Activated CD8-positive, alpha-beta memory T cell treated with anti-CD3 and anti-CD28 coated beads, Interleukin-2, amount 50 U/mL, for 1 hour (primary cell): ENCODE data around the gene KLHL12.

Experiments
- DNase-seq: peaks from one replicate; pipeline ENCODE4 v3.0.0-alpha.2; 2020; ENCODE audit errors: extremely low read depth

The KLHL12 gene

DNA sequence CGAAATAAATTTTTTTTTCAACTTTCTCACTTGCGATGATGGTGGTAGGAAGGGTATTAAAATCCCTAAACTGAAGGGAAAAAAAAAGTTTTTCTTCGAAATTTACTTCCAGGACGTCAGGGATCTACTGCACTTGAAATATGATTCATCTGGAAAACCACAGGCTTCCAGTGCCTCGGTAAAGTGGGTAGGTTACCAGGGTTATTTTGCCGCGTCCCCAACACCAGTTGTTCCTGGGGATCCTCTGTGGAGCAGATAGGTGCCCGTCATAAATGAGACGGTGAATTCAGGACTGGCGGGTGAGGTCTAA is 38.9 kb downstream of the KLHL12 start:
- no peak for DNase-seq

DNA sequence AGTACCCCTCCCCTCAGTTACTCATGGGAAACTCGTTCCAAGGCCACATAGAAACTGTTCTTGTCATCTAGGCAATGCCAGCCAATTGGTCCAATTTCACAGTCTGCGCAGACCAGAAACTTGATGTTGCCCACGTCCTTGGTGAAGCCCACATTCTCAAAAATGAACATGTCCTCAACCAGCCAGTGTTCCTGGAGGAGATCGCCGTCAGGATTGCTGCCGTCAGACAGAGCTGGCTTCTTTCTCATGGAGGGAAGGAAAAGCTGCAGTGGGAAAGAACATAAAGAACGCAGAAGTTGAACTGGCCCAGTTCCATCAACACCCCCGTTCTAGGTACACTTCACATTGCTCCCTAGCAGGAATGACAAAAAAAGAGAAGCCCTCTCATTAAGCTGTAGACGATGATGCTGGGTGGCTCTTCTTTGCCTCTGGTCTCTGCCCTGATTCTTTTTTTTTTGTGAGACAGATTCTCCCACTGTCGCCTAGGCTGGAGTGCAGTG is 46.0 kb downstream of the KLHL12 start:
- DNase-seq = no peak

DNA sequence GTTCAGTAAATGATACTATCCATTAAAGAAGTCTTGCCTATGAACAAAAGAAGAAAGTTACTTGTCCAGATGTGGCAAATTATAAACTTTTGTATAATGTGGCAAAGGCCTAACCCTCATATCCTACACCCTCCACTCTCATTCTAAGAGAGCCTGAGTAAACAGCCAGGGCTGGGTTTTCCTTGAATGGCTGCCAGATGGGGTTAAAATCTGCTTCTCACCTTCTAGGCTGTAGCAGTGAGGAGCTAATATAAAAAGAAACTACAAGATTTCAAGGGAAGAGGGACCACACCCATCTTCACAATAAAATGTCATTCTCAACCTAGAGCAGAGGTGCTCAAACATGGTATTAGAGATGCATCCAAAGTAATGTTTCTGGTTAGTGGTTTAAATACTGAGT is 47.0 kb downstream of the KLHL12 start:
- DNase-seq = no peak

DNA sequence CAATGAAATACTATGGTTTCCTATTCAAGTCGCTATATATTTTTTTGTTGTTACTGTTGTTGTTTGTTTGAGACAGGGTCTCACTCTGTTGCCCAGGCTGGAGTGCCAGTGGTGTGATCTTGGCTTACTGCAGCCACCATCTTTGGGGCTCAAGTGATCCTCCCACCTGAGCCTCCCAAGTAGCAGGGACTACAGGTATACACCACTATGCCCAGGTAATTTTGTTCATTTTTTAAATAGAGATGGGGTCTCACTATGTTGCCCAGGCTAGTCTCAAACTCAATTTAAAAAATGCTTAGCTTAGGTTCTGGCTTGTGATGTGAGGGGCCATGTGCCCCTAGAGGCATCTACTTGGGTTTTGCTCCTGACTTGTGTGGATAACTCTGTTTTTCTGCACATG is 47.9 kb downstream of the KLHL12 start:
- no peak for DNase-seq

DNA sequence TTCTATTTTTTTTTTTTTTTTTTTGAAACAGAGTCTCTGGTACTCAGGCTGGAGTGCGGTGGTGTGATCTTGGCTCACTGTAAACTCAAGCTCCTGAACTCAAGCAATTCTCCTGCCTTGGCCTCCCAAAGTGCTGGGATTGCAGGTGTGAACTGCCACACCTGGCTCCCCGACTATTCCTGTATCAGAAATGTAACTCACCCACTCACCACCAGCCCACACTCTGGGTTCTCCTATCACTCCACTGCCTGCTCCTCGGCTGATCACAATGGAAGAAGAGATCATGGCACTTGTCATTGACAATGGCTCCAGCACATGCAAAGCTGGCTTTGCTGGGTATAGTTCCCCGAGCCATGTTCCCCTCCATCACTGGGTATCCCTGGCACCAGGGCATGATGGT is 54.0 kb downstream of the KLHL12 start:
- no peak for DNase-seq

DNA sequence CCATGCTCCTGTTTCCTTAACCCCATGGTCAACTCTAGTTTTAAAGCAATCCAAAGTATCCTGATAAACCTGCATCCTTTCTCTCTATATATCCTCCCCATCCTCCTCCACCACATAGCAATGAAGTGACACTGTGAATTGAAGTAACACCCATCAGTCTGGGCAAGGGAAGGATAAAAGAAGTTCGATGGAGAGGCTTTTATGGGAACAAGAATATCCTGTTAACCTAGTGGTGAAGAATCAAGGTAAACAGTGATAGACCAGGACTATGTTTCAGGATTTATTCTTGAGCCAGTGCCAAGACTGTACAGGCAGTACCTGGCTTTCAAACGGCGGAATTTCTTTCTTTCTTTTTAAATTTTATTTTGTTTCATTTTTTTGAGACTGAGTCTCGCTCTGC is 55.7 kb downstream of the KLHL12 start:
- DNase-seq = no peak

DNA sequence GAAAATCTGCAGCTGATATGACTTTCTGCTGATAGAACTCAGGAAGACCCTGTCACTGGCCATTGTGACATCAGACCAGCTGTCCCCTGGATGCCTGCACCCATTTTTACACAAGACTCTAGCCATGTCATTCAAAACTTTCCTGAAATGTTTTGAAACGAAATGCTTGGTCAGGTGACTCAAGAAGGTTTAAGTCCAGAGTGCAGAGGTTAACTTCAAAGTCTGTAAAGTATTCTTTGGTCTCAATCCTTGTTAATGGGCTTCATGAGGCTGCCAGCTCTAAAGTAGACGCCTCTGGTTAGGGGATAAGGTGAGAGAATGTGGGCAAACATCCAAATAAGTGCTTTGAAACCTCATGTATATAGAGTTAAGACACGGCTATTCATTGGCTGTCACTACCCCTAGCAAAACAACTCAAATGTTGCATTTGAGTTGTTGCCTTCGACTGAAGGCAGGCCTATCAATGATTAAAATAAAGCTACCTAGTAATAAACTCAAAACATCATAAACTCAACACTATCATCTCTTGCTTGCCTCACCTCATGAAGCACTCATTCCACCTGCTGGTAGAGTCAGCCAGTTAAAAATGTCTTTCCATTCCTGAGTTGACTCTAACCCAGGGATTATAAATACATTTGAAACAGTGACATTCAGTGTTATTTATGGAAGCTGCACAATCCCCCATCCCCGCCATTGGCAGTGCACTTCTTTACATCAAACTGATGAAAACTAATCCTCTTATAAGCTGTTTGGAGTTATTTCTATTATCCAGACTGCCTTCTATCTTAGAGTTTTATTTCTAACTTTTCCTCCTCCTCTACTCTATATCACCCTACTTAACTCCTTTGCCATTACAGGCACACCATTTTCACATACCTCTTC is 64.1 kb downstream of the KLHL12 start:
- DNase-seq = no peak

DNA sequence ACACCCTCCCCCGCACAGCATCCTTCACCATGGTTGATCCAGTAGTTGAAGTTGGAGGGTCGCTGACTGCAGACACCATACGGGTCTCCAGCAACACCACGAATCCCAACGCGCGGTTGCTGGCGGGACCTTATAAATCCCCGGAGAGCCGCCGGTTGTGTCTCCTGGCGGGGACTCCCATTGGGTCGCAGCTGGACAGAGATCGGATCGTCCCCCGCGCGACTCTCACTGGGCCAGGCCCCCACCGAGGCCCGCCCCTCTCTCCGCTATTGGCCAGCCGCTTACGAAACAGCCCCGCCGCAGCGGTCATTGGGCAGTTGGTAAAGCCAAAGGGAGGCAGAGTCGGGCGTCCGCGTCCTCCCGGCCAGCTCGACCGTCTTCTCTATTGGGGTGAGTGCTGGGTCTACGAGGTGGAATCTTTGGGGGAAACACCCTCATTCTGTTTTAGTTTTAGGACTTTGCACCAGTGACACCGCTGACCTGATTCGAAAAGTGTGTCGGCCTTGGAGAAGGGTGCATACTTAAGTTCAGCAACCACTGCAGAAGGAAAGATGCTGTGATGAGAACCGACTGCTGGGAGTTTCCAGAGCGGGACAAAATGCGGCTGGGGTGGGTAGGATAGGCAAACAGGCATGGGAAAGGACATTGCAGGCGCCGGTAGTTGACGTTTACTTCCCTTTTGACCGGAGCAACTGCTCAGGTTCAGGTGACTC is 65.5 kb downstream of the KLHL12 start:
- no peak for DNase-seq

DNA sequence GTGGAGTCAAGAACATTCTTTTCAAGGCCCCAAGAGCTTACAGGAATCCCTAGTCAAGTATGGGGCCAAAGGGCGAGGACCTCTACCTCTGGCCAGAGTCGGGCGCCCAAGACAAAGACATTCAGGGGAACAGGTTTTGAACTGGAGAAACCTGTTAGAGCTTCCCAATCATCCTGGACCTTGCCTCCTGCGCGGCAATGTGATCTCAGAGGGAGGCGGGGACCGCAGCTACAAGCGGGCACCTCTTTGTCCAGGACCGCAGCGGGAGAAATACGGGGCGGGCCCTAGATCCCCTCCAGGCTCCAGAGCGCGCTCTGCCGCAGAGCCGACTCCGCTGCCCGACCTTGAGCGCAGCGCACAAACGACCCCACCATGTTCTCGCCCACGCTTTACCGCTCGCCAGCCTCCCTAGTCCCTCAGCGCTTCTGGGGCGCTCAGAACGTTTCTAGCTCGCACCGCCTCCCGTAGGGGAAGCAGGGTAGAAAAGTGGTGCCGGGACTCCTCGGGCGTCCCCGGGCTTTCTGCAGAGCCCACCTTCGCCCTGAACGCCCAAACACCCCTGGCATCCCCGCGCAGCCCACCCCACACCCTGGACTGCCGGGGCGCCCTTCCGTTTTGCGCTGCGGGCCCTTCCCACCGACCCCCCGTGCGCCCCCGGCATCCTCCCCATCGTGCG is 66.2 kb downstream of the KLHL12 start:
- DNase-seq = no peak

DNA sequence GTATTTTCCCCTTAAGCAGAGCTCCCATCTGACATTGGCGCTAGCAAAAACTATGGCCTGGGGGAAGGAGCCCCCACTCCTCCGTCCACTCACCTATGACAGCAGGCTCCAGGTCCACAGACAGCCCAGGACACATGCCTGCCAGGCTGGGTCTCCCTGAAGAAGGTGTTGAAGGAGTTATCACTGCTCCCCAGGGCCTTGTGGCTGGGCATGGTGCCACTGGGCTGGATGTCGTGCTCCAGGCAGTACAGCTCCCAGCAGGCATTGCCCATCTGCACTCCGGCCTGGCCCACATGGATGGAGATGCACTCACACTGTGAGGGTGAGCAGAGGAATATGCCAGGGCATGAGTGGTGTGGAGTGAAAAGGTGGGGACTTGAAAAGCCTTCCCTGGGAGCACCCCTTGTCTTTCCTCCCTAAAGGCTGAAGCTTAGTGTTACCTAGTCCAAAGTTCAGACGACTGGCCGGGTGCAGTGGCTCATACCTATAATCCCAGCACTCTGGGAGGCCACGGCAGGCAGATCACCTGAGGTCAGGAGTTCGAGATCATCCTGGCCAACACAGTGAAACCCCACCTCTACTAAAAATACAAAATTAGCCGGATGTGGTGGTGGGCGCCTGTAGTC is 68.1 kb downstream of the KLHL12 start:
- DNase-seq = no peak

DNA sequence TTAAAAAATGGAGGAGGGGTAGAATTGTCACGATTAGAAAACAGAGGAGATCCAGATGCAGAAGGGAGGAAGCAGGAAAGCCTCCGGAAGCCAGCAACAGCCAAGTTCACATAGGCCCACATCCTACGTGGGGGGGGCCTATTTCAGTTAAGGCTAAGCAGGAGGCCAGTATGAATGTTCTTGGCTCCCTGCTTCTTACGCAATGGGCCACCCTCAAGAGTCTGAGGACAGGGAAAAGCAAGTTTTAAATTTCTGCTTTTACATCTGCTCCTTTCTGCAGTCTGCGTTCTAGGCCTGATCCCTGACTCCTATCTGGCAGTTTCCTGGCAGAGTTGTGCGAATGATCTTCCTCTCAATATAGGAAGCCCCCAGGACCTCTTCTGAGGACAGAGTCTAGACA is 68.7 kb downstream of the KLHL12 start:
- no peak for DNase-seq

DNA sequence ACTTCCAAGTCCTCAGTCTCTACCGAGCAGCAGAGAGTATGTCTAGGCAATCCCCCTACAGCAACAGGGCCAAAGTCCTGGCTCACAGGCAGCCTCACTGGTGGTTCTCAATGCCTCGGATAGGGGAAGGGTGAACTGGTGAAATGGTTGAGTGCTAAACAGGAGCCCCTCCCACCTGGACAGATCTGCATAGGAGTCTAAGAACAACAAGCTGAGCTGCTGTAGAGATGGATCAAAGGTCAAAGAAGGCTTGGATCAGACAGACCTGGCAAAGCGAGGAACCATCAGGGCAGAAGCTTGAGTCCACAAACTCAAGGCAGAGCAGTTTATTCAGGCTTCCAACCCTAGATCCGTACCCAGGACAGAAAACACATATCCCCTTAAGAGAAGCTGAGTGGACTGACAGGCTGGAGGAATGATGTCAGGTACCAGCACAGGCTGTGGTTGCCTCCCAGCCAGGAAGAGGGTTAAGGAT is 69.9 kb downstream of the KLHL12 start:
- DNase-seq = no peak

DNA sequence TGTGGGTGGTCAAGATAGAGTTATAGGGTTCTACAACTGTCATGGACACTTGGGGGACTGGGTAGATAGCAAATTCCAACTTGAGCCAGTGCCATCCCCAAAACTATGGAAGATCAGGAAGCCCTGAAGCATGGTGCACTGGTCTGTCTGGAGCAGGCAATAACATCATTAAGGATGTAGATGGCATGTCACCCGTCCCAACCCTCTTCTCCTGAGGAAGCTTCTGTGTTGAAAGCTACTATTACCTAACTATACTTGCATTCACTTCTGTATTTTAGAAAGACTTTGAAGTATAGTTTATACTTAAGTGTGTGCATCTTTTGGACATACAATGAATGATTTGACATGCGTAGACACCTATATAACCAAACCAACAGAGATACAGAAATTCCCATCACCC is 71.0 kb downstream of the KLHL12 start:
- DNase-seq = no peak

DNA sequence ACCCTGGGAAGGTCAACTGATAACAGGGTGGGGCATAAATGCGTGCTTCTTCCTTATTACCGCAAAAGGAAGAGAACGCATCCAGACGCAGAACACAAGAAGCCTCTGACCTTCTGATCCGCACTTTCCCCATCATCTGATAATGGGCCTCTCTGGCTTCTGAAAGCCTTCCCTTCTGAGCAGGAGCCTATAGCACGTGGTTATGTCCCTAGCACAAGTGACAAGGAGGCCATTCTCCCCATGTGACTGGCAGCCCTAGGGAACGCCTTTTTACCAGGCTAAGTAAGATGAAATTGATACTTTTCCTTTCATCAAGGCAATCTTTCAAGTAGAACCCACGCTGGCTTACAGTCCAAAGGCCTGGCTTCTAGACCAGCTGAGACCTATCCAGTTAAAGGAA is 72.2 kb downstream of the KLHL12 start:
- DNase-seq = no peak

DNA sequence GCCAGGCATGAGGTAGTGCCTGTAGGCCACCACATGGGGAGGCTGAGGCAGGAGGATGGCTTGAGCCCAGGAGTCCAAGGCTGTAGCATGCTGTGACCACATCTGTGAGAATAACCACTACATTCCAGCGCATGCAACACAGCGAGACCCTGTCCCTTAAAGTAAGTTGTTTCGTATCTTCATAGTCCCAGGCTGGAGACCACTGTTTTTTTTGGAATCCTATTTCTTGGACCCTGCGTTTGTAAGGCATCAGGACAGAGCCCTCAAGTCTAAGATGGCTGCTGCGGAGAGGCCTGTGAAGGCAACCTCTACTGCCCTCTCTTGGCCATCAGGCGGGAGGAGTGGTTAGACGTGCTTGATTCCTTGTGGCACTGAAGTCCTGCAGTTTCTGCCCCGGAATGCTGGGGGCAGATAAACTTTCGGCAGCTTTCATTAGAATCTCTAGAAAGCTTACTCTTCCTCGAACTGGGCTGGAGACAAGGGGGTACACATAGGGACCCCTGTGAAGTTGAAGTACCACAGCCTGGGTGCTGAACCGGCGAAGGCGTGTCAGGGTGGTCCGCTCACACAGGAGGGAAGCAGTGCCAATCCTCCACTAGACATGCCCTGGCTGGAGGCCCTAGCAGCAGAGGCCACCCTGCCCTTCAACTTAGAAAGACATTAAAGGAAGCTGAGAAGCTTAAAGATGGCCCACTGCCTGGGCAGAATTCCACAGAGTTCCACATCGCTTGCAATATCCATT is 74.7 kb downstream of the KLHL12 start:
- DNase-seq = no peak

DNA sequence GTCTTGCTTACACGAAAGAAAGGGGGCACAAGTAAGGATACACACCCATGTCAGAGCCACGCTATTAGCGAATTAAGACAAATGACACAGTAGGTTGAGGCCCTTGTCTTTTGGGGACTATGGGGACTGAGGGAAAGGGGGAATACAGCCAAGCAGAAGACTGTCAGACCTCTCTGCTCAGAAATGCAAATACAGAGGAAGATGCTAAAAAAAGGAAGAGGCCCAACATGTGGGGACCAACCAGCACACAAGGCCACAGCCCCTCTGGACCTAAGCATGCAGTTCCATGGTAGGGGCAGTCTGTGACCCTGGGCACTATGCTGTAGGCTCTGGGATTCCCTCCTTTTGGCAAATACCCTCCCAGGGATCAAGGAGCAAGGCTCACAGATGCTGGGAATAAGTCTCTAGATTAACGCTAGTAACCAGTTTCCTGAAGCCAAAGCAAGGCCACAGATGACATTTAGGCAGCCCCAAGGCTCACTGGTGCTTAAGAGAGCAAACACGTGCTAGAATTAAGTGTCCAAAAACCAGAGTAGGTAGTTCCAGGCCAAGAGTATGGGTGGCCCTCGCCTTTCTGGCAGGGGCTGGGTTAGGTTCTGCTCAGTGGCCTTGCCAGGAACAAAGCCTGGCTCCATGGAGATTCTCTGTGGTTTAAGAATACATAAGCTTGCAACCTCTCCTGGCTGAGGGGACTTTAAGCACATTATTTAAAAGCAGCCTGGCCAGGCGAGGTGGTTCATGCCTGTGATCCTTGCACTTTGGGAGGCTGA is 76.3 kb downstream of the KLHL12 start:
- no peak for DNase-seq

DNA sequence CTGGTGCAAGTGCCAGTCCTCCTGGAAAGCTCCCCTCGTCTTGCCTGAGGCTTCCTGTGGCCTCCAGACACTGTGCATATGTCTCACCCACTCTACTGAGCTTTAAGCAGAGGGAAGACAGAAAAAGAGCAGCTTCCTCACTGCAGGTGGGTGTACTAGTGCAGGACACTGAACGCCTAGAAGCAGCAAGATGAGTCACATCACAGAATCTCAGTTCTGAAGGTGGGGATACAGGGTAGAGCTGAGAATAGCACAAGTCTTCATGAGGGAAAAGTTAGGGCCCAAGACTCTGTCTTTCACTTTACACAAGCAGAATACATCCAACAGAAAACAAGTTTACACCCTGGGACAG is 78.9 kb downstream of the KLHL12 start:
- DNase-seq = no peak

DNA sequence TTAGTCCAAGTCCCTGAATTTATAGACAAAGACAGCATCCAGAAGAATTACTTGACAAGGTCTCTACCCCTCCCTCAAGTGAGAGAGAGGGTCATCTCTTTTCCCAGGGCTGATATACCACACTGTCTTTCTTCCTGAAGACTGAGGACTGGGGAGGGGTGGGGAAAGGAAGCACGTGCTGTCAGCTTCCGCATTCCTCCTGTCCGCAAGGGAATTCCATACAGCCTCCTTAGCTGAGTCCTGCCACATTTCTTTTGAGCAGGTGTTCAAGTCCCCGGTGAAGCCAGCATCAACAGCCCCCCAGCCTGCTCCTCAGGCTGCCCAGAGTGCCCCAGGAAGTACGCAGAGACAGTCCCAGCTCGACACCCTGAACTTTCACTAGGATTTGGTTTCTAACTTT is 82.1 kb downstream of the KLHL12 start:
- no peak for DNase-seq

DNA sequence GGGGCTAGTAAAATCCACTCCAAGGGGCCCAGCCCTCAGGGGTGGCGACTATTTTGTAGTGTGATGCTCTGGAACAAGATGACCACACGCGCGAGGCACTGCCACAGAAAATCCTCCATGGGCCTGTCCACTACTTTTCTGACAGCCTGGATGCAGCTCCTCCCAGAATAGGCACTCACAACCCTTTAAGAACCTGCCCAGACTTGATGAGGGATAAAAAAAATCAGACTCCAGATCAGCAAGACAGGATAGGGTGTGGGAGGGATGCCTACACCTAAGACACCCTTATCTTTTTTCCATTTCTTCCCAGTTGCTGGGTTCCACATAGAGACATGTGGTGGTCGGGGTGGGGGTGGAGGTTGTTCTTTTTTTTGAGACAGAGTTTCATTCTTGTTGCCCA is 82.8 kb downstream of the KLHL12 start:
- DNase-seq = no peak

DNA sequence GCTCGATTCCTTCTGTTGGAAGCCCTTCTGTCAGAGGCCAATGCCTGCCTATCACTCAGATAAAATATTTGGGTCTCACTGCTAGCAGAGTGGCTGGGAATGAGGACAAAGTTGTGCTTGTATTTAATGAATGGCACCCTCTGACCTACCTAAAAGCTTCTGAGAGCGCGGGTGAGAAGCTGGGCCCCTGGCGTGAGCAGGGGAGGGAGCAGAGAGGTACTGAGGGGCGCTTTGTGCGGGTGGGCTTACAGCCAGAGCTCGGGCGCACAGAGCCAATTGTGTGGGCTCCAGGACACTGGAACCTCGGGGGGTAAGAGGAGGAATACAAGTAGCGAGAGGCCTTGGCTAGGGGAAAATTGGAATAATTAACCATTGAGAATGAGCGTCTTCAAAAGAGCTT is 84.0 kb downstream of the KLHL12 start:
- no peak for DNase-seq
